HG03280 (cell line): Measurements from ENCODE around the gene ANKEF1.
"Not testable (repeated sequence)": the region's sequence is repeated elsewhere in the genome, so short reads cannot be mapped to it uniquely, and the experiment has no call there.

Experiments
- ATAC-seq: cut with Tn5 transposase; IDR thresholded peaks from one replicate; pipeline ENCODE4 v1.9.1; 2021; ENCODE audit warnings: mild to moderate bottlenecking, moderate library complexity; ENCODE audit not compliant: unreplicated experiment

ANKEF1 gene

GRCh38 chr20:10031451-10032215, 3.2 kb upstream of the ANKEF1 start:
- ATAC-seq, result not testable (repeated sequence)

GRCh38 chr20:10032269-10032668, 2.5 kb upstream of the ANKEF1 start:
- ATAC-seq, result not testable (repeated sequence)

GRCh38 chr20:10033905-10034650, 709 bp upstream of the ANKEF1 start:
- no peak for ATAC-seq

- not testable (repeated sequence) for ATAC-seq
Measured at GRCh38 chr20:10036321-10036720, 1.5 kb downstream of the ANKEF1 start.

GRCh38 chr20:10040070-10040975, 5.5 kb downstream of the ANKEF1 start:
- ATAC-seq, result peak; percentile 44

- ATAC-seq, result no peak
Measured at GRCh38 chr20:10042086-10042485, 7.3 kb downstream of the ANKEF1 start.

- ATAC-seq, result no peak
Measured at GRCh38 chr20:10047427-10047826, 12.6 kb downstream of the ANKEF1 start.

GRCh38 chr20:10051185-10051584, 16.4 kb downstream of the ANKEF1 start:
- no peak for ATAC-seq

GRCh38 chr20:10059006-10059405, 24.2 kb downstream of the ANKEF1 start:
- no peak for ATAC-seq

GRCh38 chr20:10060226-10060625, 25.4 kb downstream of the ANKEF1 start:
- ATAC-seq, result no peak

- no peak for ATAC-seq
Measured at GRCh38 chr20:10061641-10062040, 26.9 kb downstream of the ANKEF1 start.

- no peak for ATAC-seq
Measured at GRCh38 chr20:10063482-10063881, 28.7 kb downstream of the ANKEF1 start.

- no peak for ATAC-seq
Measured at GRCh38 chr20:10064611-10065010, 29.8 kb downstream of the ANKEF1 start.

- no peak for ATAC-seq
Measured at GRCh38 chr20:10065154-10065833, 30.5 kb downstream of the ANKEF1 start.

GRCh38 chr20:10067321-10067720, 32.5 kb downstream of the ANKEF1 start:
- ATAC-seq, result no peak

- no peak for ATAC-seq
Measured at GRCh38 chr20:10074513-10074912, 39.7 kb downstream of the ANKEF1 start.

GRCh38 chr20:10075606-10076005, 40.8 kb downstream of the ANKEF1 start:
- no peak for ATAC-seq

GRCh38 chr20:10076126-10077080, 41.6 kb downstream of the ANKEF1 start:
- no peak for ATAC-seq

GRCh38 chr20:10077081-10077471, 42.3 kb downstream of the ANKEF1 start:
- no peak for ATAC-seq

GRCh38 chr20:10077886-10078285, 43.1 kb downstream of the ANKEF1 start:
- no peak for ATAC-seq
